IPS-15b (cell line): ENCODE results near the gene PRKAR1B.
"Not testable (repeated sequence)": the region's sequence is repeated elsewhere in the genome, so short reads cannot be mapped to it uniquely, and the experiment has no call there.

ENCODE experiments used
- H3K27me3 ChIP-seq: one replicate; pipeline ENCODE4 v1.6.1; 2013; ENCODE audit warnings: low read length; ENCODE audit not compliant: control insufficient read depth, insufficient read depth
- H3K36me3 ChIP-seq: one replicate; pipeline ENCODE4 v1.6.1; 2013; ENCODE audit warnings: low read length; ENCODE audit not compliant: control insufficient read depth, insufficient read depth
- H3K4me1 ChIP-seq: one replicate; pipeline ENCODE4 v1.6.1; 2013; ENCODE audit warnings: mild to moderate bottlenecking, low read length; ENCODE audit not compliant: control insufficient read depth, insufficient read depth
- H3K4me3 ChIP-seq: one replicate; pipeline ENCODE4 v1.5.1; 2013; ENCODE audit warnings: low read depth, low read length
- H3K9ac ChIP-seq: one replicate; pipeline ENCODE4 v1.6.1; 2013; ENCODE audit warnings: low read depth, mild to moderate bottlenecking, low read length
- H3K9me3 ChIP-seq: one replicate; pipeline ENCODE4 v1.6.1; 2013; ENCODE audit warnings: mild to moderate bottlenecking, low read length; ENCODE audit not compliant: control insufficient read depth, insufficient read depth

Gene PRKAR1B

GRCh38 chr7:665736-666453 lies 61.2 kb downstream of the PRKAR1B start:
- Histone ChIP-seq H3K9me3 (no peaks in the 10 kb centered on the region), H3K9ac (no peak overlapping the region), H3K4me3 (no peak overlapping the region), H3K27me3 (no peaks in the 10 kb centered on the region), H3K36me3 (peaks cover 10% of the 10 kb centered on the region), H3K4me1 (no peaks in the 10 kb centered on the region)

GRCh38 chr7:664997-665735 lies 61.9 kb downstream of the PRKAR1B start:
- H3K27me3 ChIP-seq: no peaks in the 10 kb centered on the region
- H3K4me1 ChIP-seq: no peaks in the 10 kb centered on the region
- no peaks in the 10 kb centered on the region for H3K9me3 ChIP-seq
- H3K36me3 ChIP-seq: peaks cover 8% of the 10 kb centered on the region
- no peak overlapping the region for H3K4me3 ChIP-seq
- no peak overlapping the region for H3K9ac ChIP-seq

GRCh38 chr7:664402-664775 lies 62.7 kb downstream of the PRKAR1B start:
- Histone ChIP-seq H3K4me1 (no peaks in the 10 kb centered on the region), H3K4me3 (no peak overlapping the region), H3K9ac (no peak overlapping the region), H3K9me3 (no peaks in the 10 kb centered on the region), H3K36me3 (peaks cover 7% of the 10 kb centered on the region), H3K27me3 (no peaks in the 10 kb centered on the region)

GRCh38 chr7:662576-662975 lies 64.5 kb downstream of the PRKAR1B start:
- H3K9me3 ChIP-seq: no peaks in the 10 kb centered on the region
- no peak overlapping the region for H3K4me3 ChIP-seq
- no peak overlapping the region for H3K9ac ChIP-seq
- H3K4me1 ChIP-seq: no peaks in the 10 kb centered on the region
- peaks cover 9% of the 10 kb centered on the region for H3K36me3 ChIP-seq
- H3K27me3 ChIP-seq: no peaks in the 10 kb centered on the region

- Histone ChIP-seq H3K27me3 (no peaks in the 10 kb centered on the region), H3K36me3 (peaks cover 3% of the 10 kb centered on the region), H3K9ac (no peak overlapping the region), H3K4me1 (no peaks in the 10 kb centered on the region), H3K9me3 (no peaks in the 10 kb centered on the region), H3K4me3 (no peak overlapping the region)
Observed at GRCh38 chr7:659996-660395, 67.1 kb downstream of the PRKAR1B start.

GRCh38 chr7:659306-659847 lies 67.7 kb downstream of the PRKAR1B start:
- Histone ChIP-seq H3K27me3 (no peaks in the 10 kb centered on the region), H3K36me3 (peaks cover 3% of the 10 kb centered on the region)

GRCh38 chr7:657565-658119 lies 69.4 kb downstream of the PRKAR1B start:
- Histone ChIP-seq H3K4me1 (no peaks in the 10 kb centered on the region), H3K9me3 (peaks cover 7% of the 10 kb centered on the region), H3K36me3 (peaks cover 6% of the 10 kb centered on the region), H3K27me3 (no peaks in the 10 kb centered on the region), H3K9ac (no peak overlapping the region), H3K4me3 (no peak overlapping the region)

More at GRCh38 chr7:659306-659847, 67.7 kb downstream of the PRKAR1B start:
- H3K9ac ChIP-seq: no peak overlapping the region
- no peaks in the 10 kb centered on the region for H3K4me1 ChIP-seq
- H3K9me3 ChIP-seq: no peaks in the 10 kb centered on the region
- no peak overlapping the region for H3K4me3 ChIP-seq

GRCh38 chr7:657010-657409 lies 70.1 kb downstream of the PRKAR1B start:
- H3K9ac ChIP-seq, H3K4me1 ChIP-seq: not testable (repeated sequence)

GRCh38 chr7:655758-656157 lies 71.3 kb downstream of the PRKAR1B start:
- Histone ChIP-seq H3K9ac (no peak overlapping the region), H3K36me3 (peaks cover 6% of the 10 kb centered on the region), H3K4me3 (no peak overlapping the region), H3K4me1 (no peaks in the 10 kb centered on the region), H3K27me3 (no peaks in the 10 kb centered on the region), H3K9me3 (peaks cover 7% of the 10 kb centered on the region)

More at GRCh38 chr7:657010-657409, 70.1 kb downstream of the PRKAR1B start:
- H3K27me3 ChIP-seq, H3K4me3 ChIP-seq, H3K9me3 ChIP-seq, H3K36me3 ChIP-seq: not testable (repeated sequence)

GRCh38 chr7:653829-654764 lies 73.0 kb downstream of the PRKAR1B start:
- Histone ChIP-seq H3K36me3 (peaks cover 6% of the 10 kb centered on the region), H3K4me3 (no peak overlapping the region), H3K9ac (no peak overlapping the region), H3K27me3 (no peaks in the 10 kb centered on the region), H3K4me1 (no peaks in the 10 kb centered on the region), H3K9me3 (peaks cover 7% of the 10 kb centered on the region)

- H3K4me3 ChIP-seq: no peak overlapping the region
- H3K9ac ChIP-seq: no peak overlapping the region
- H3K9me3 ChIP-seq: peaks cover 7% of the 10 kb centered on the region
Observed at GRCh38 chr7:652881-653280, 74.2 kb downstream of the PRKAR1B start.

More at GRCh38 chr7:652881-653280, 74.2 kb downstream of the PRKAR1B start:
- Histone ChIP-seq H3K27me3 (no peaks in the 10 kb centered on the region), H3K4me1 (no peaks in the 10 kb centered on the region), H3K36me3 (peaks cover 6% of the 10 kb centered on the region)
